GDM1 (cell line): ENCODE results near the gene FOXJ3.
A peak's percentile ranks its signal among the peaks of the same experiment; 100 is the strongest.

ENCODE experiments used
- DNase-seq: peaks from one replicate; lab custom pipeline; 2025; lab: John Stamatoyannopoulos, UW

FOXJ3 gene

GRCh38 chr1:42335050-42335808 is at the start of gene FOXJ3:
Gene FOXJ3, minus strand, starts transcription at chr1:42335235. Its CDS starts 24,142 bp downstream, at chr1:42311093.
- peak; percentile 93 for DNase-seq

DNA sequence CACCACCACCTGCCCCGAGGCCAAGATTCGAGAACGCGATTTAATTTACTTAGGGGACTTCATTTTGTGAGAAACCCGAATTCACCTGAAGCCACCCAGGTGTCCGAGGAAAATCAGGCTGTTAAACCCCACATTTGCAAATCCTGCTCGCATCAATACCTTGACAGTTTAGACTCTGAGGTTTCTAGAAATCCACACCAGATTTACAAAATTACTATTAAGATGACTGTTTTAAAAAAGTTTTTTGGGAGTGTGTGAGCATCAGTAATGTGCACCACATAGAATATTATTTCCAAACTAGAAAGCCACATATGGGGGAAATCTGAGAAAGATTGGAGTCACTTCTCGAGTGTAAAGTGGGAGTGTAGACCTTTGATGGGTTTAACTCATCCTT is 46.2 kb upstream of the FOXJ3 start:
- no peak for DNase-seq

- peak; percentile 13 for DNase-seq
Observed at GRCh38 chr1:42380586-42381279, 45.7 kb upstream of the FOXJ3 start, which contains the start of gene RIMKLA. Gene RIMKLA, plus strand, starts transcription at chr1:42380792. Its CDS starts 143 bp downstream, at chr1:42380935.

DNA sequence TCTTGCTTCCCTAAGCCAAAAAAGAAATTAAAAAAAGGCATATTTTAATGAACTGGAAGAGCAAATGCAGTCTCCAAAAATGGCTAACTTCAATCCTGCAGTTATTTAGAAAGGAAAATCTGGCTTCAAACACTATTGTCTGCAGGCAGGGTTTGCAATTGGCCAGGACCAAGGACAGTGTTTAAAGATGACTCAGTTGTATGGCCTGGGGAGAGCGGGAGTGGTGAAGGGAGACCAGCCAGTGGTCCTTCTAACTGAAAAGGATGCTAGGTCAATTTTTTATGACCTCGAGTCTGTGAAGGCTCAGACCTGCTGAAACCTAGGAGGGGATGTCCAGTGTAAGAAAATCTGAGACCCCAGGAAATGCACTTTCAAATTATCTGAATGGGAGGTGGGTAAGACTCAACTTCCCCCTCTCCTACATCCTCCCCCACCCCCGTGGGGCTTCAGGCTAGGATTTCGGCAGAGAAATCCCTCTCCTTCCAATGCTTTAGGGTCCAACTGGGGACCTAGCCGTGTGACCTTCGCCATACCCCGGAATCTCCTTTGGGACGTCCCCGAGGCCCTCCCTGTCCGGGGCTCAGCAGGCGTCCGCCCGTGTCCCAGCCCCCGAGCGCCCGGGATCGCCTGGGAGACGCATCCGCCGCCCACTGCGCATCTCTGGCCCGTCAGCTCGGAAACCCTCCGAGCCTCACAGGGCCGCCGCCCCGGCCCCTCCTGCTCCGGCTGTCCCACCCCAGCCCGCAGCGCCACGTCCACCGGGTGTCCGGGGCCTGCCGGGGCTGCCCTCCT is 45.0 kb upstream of the FOXJ3 start:
- DNase-seq, result no peak

DNA sequence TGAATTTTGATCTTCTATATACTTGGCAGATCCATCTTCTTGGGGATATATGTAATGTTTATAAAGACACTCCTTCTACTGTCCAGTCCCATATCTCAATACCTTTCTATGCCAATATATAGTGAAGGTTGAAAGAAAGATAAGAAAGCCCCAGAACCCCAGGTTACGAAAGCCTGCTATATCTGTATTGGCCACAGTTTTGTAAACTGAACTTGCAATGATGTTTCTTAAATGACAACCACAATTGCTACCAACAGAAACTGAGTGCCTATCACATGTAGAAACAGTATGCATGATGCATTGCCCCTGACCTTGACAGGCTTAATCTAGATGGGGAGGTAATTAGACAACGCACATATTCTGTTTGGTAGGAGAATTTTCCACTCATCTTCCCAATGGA is 37.8 kb upstream of the FOXJ3 start:
- DNase-seq, result no peak

GRCh38 chr1:42370876-42371549 is 36.0 kb upstream of the FOXJ3 start:
- no peak for DNase-seq

GRCh38 chr1:42369471-42369870 is 34.4 kb upstream of the FOXJ3 start:
- no peak for DNase-seq

DNA sequence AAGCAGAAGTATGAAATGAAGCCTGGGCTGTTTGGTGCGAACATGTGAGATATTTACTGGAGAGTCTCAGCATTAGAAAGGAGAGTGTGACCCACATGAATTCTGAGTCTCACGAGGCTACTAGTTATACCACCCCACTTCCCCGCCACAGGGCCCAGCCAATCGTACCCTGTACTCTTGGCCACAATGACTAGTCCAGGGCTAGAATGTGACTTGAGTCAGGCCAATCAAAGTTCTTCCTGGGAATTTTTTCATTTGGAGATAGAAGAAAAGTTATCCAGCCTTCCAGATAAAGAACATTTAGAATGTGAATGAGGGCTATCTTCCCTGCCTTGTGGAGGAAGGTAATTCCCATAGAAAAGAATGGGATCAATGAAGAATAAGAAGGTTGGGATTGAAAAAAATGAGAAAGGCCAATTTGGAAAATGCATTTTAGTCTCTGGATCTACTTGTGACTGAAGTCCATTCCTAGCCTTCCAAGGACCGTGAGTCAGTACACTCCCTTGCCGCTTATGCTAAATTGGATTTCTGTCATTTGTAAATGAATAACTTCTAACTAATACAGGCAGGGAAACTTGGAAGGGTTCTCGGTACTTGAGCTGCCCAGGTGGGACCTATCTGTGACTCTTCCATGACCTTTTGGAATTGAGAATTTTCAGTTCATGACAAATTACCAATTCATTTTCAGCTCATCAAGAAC is 33.2 kb upstream of the FOXJ3 start:
- DNase-seq, result no peak

DNA sequence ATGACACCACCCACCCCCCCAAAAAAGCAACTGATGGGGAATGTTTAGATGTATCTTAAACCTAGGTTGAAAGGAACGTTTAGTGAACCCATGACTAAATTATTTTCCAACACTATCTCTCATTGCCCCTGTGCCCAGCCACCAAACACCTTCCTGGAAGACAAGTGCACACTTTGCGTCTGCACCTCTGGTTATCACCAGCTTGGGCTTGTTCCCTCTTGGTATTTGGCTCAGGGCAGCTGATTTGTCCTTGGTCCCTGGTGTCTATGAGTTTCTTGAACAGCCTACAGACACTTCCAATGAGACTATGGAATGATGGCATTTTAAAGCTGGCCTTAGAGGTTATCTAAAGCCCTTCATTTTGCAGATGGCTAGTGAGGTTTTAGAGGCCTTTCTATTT is 30.1 kb upstream of the FOXJ3 start:
- DNase-seq, result no peak

- DNase-seq, result no peak
Observed at GRCh38 chr1:42364542-42364941, 29.5 kb upstream of the FOXJ3 start.

GRCh38 chr1:42364089-42364488 is 29.1 kb upstream of the FOXJ3 start:
- DNase-seq, result no peak

- no peak for DNase-seq
Observed at GRCh38 chr1:42359466-42359865, 24.4 kb upstream of the FOXJ3 start.

- DNase-seq, result no peak
Observed at GRCh38 chr1:42358791-42359190, 23.8 kb upstream of the FOXJ3 start.

- DNase-seq, result no peak
Observed at GRCh38 chr1:42350086-42350485, 15.1 kb upstream of the FOXJ3 start.

DNA sequence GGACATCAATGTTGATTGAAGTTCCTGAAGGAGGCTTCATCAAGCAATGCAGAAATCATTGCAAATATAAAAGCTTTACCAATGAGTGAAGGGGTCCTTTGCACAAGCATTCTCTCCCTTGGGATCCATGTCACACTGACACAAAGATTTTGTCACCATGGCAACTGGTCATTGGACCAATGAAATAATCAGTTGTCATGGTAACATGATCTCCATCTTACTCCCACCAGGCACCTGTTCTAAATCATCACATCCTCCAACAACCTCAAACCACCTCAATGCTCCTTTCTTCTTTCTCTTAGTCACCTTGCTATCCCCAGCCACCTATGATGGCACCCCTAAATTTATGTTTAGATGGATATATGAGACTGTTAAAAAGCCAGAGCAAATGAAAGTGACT is 13.5 kb upstream of the FOXJ3 start:
- no peak for DNase-seq

DNA sequence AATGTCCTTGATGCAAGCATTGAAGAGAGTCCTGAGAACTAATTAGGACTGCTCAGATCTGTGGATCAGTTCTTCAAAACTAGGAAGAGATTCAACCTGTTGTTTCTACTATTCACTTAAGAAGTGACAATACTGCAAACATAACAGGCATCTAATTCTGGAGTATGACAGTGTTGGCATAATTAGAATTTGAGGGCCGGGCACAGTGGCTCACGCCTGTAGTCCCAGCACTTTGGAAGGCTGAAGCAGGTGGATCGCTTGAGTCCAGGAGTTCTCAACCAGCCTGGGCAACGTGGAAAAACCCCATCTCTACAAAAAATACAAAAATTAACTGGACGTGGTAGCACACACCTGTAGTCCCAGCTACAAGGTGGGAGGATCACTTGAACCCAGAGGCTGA is 8.0 kb upstream of the FOXJ3 start:
- DNase-seq, result no peak

DNA sequence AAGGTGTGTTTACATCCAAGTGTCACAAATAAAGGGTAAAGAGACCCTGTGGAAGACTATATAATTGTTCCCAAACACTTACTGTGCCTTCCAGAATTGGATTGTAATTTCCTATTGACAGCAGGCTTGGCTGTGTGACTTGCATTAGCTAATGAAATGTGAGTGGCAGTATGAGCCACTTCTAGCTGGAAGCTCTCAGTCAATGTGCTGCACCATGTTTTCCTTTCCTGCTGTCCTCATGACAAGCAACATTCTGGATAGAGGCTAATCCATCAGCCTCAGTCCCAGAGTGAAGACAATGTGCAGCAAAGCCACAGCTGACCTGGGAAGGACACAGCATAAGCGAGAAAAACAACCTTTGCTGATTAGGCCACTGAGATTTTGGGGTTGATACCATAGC is 5.9 kb upstream of the FOXJ3 start:
- no peak for DNase-seq

DNA sequence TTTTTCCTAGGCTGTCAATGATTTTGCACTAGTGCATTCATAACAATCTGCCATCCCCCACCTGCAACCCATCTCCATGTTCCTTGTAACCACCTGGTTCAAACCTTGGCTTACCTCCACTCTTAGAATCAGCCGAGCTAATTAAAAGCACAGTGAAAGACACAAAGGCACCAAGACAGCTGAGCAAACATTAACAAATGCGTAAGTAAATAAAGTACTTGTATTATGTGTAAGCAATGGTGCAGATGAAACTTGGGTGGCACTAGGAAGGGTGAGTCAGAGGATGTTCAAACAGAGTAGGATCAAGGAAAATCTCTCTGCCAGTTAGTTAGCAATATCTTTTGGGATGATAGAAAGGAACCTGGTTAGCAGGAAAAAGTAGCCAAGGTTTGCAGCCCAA is 5.1 kb upstream of the FOXJ3 start:
- no peak for DNase-seq

DNA sequence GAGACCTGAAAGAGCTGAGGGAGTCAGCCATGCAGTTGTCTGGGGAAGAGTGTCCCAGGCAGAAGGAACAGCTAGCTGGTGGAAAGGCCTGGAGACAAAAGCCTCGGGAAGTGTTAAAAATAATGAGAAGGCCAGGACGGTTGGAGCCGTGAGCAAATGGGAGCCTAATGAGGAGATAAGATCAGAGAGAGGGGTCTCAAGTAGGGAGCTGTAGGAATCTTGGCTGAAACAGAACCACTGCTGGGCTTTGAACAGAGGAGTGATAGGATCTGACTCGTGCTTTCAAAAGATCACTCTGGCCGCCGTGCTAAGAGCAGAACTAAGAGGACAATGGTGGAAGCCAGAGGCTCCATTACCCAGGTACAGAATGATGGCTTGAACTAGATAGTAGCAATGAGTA is 1.9 kb upstream of the FOXJ3 start:
- no peak for DNase-seq

- DNase-seq, result no peak
Observed at GRCh38 chr1:42335809-42336518, 929 bp upstream of the FOXJ3 start.
